Mammary epithelial cell (primary cell): ENCODE measurements around the gene CERCAM.

Source experiments
- EZH2 ChIP-seq: IDR thresholded peaks from 2 replicates; pipeline ENCODE4 v1.6.1; 2012; ENCODE audit warnings: low read length, inconsistent platforms, borderline replicate concordance
- TF ChIP-seq, protein P1 (sequence below), 2 donors: IDR thresholded peaks in 1 of 2; conservative IDR thresholded peaks in 1 of 2; 2 replicates each; pipeline ENCODE4 v1.5.1; 2011 to 2012; ENCODE audit warnings: inconsistent platforms in 2 of 2, low read length in 2 of 2, mild to moderate bottlenecking in 2 of 2, control low read depth in 1 of 2, low read depth in 1 of 2; ENCODE audit not compliant: insufficient read depth in 1 of 2; ENCODE audit errors: extremely low read depth in 1 of 2

DNA sequence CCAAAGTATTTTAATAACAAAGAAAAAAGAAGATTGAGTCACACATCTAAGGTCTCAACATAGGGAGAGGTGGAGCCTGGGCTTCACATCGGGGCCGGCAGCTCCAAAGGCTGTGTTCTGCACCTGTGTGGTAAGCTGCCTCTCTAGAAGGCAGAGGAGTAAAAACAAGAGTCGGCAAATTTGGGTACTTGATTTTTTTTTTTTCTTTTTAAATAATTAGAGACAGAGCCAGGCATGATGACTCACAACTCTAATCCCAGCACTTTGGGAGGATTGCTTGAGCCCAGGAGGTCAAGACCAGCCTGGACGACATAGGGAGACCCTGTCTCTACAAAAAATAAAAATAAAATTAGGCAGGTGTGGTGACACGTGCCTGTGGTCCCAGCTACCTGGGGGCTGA is 44.8 kb upstream of the CERCAM start:
- TF ChIP-seq EZH2 = no peak
- TF ChIP-seq, protein P1, sequence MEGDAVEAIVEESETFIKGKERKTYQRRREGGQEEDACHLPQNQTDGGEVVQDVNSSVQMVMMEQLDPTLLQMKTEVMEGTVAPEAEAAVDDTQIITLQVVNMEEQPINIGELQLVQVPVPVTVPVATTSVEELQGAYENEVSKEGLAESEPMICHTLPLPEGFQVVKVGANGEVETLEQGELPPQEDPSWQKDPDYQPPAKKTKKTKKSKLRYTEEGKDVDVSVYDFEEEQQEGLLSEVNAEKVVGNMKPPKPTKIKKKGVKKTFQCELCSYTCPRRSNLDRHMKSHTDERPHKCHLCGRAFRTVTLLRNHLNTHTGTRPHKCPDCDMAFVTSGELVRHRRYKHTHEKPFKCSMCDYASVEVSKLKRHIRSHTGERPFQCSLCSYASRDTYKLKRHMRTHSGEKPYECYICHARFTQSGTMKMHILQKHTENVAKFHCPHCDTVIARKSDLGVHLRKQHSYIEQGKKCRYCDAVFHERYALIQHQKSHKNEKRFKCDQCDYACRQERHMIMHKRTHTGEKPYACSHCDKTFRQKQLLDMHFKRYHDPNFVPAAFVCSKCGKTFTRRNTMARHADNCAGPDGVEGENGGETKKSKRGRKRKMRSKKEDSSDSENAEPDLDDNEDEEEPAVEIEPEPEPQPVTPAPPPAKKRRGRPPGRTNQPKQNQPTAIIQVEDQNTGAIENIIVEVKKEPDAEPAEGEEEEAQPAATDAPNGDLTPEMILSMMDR (conservative IDR thresholded peaks at IDR 0.05 in 1 of 2, IDR thresholded peaks at IDR 0.05 in 1 of 2; ENCODE audit: extremely low read depth in 1 of 2, insufficient read depth in 1 of 2, low read depth in 1 of 2, low read length in 2 of 2) = no peak
